GM12864 (cell line): ENCODE data around the gene BICC1.

Experiments used
- DNase-seq: peaks from one replicate; pipeline ENCODE4 v3.0.0-alpha.2; 2011; ENCODE audit warnings: low read depth
- H3K4me3 ChIP-seq: 2 replicates; pipeline ENCODE4 v1.5.1; 2011; ENCODE audit warnings: mild to moderate bottlenecking, low read depth, low read length, control low read depth
- CTCF ChIP-seq: IDR thresholded peaks from 2 replicates; pipeline ENCODE4 v1.5.1; 2011; ENCODE audit warnings: low read depth, mild to moderate bottlenecking, moderate library complexity, low read length, control low read depth, inconsistent platforms; ENCODE audit errors: missing control alignments

The BICC1 gene

GRCh38 chr10:58836991-58837575 lies 324.4 kb downstream of the BICC1 start:
- no peak for DNase-seq
- TF ChIP-seq CTCF: no peak
- H3K4me3 ChIP-seq: no peak overlapping the region

- H3K4me3 ChIP-seq: no peak overlapping the region
- DNase-seq: no peak
- no peak for TF ChIP-seq CTCF
Measured at GRCh38 chr10:58837826-58838225, 325.2 kb downstream of the BICC1 start.

DNA sequence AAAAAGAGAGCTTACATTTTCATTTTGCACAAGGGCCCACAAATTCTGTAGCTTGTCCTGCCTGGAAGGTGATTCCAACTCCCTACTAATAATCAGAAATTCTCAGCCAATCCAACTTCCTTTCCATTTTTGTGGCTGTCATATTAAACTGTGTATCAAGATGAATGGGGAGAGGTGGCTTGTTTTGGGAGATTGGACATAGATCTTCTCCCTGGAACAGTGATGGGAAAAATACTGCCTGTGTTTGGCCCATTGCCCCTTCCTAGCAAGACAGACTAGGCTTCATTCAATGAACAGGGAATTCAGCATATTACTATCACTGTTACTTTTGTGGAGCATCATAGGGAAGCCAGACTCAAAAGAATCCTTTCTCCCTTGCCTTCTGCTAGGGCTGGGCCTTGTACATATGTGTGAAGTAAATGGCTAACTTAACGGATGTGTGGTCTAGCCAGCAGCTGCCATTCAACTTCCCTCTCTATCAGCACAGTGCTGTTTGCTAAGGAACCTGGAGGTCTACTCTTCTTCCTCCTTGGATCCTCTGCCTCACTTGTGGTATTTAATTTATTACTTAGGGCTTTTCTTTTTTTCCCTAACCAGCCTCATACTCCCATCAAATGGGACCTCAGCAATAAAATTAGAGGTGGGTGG lies 326.0 kb downstream of the BICC1 start:
- DNase-seq: no peak
- H3K4me3 ChIP-seq: no peak overlapping the region
- no peak for TF ChIP-seq CTCF

DNA sequence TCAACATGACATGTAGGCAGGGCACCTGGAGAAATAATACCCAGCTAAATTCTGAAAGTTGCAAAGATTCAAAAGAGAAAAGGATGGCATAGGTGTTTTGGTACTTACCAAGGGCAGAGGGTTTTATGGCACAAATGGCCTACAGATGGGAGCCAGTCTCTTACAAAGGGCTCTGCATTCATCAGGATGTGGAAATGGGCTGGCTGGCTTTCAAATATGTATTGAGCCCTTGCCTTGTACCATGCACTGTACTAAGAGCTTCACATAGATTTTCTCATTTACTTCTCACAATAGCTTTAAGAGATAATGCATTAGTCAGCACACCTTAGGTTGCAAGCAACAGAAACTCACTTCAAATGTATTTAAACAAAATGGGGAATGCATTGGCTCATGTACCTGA lies 327.1 kb downstream of the BICC1 start:
- DNase-seq: no peak
- H3K4me3 ChIP-seq: no peak overlapping the region
- TF ChIP-seq CTCF: no peak

DNA sequence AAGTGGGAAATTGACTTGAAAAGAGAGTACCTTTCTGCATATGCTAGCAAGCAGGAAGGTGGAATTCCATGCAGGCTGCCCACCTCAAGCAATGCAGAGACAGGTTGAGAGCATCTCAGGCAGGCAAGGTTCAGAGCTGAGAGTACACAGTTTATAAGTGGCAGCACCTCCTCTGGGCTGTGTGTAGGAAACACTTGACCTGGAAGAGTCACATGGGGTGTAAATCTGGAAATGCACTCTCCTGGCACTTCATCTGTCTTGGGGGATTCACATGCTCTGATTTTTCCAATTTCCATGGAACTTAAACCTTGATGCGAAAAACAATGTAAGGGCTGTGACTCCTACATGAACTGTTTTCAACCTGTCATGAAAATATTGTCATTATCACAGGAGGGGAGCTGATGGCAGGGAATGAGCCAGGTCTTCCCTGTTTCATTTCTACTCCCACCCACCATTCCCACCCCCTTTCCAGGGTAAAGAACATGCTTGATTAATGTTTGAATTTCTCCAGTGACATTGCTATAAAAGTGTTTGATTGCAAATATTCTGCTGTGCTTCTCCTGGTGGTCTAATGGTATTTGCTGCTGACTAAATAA lies 328.3 kb downstream of the BICC1 start:
- DNase-seq: no peak
- no peak for TF ChIP-seq CTCF
- H3K4me3 ChIP-seq: no peak overlapping the region

DNA sequence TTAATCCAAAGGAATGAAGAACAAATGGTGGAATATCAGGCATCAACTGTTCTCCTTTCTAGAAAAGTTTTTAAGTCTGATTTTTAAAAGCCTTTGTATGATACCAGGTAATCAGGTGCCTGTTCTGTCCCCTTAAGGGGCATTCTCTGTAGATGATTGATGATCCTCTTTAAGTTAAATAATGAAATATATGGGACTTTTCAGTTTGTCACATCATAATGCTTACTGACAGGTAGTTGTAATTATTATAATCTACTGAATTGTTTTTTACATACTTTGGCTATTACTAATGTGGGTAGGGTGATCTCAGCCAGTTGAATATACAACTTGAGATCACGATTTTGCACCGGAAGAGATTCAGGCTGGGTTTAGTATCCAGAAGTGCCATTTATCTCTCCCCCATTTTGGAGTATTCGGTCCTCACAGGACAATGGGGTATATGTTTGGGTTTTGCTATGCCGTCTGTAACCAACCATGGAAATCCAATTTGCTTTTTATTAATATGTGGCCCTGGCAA lies 330.2 kb downstream of the BICC1 start:
- H3K4me3 ChIP-seq: no peak overlapping the region
- TF ChIP-seq CTCF: no peak
- no peak for DNase-seq
